Stimulated activated CD4-positive, alpha-beta T cell treated with anti-CD3 and anti-CD28 coated beads, Interleukin-1b, Interleukin-23, amount 100 ng/mL, for 48 hours (primary cell): Measurements from ENCODE around the gene ANKRD39.

Experiments used
- DNase-seq: peaks from one replicate; pipeline ENCODE4 v3.0.0-alpha.2; 2020

ANKRD39 gene

DNA sequence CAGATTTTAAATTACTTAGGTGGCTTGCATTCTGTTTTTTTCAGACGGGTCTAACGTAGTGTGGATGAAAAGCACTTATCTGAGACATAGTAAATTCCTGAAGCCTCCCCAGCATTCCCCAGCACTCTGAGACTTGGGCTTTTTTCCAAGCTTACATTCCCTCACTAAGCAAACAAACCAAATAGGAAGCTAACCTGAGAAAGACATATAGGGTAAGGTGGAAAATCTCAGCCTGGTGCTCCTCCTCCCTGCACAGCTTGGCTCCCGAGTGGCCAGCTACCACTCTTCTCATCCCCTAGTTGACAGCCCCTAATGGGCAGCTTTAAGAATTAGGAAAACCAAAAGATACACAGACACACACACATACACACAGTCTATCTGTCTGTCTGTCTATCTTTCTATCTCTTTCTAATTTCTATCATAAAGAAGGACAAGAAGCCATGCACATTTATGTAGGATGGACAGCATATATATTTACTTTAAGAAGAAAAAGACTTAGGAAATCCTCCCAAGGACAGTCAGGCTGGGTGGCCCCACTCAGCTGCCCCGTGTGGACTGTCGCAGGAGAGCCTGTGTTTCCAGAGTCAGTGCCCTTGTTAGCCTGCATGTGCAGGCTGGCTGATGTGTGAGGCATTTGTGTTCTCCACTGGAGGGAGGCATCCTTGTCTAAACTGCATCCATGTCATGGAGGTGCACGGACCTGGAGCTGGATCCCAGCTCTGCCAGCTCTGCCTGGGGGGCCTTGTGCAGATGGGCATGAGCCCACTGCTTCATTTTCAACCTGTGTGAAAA, 33.5 kb downstream of the ANKRD39 start:
- DNase-seq = no peak

DNA sequence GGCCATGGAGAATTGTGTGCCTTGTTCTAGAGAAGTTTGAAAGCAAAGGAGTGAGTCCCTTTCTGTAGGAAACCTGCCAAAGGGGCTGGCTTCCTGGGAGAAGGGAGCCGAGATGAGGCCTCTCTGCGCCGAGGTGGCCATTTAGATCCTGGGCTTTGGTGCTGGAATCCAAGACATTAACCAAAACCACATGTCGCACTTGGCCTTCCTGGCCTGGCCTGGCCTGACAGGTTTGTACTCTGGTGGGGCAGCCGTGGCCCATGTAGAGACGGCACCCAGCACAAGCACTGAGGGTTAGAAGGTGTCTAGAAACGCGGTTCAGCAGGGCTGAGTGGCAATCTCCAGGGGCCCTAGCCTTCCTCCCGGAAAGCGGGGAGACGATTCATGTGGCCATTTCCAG, 34.6 kb downstream of the ANKRD39 start:
- no peak for DNase-seq

DNA sequence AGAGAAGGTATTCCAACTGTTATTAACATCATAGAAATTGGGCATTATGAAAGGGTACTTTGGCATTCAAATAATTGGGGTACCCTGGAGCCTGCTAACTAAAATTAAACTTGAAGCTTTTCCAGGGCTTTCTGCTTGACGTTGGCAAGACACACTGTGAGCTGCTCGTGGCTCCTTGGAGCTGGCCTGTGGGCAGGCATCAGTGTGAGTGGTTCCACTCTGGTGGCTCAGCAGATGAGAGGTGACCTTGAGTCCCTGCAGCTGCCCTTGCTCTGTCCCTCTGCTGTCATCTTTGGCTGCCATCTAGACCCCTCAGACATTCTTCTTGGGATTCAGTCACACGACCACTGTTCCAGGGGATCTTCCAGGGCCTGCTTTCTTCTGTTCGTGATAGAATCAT, 35.0 kb downstream of the ANKRD39 start:
- no peak for DNase-seq

DNA sequence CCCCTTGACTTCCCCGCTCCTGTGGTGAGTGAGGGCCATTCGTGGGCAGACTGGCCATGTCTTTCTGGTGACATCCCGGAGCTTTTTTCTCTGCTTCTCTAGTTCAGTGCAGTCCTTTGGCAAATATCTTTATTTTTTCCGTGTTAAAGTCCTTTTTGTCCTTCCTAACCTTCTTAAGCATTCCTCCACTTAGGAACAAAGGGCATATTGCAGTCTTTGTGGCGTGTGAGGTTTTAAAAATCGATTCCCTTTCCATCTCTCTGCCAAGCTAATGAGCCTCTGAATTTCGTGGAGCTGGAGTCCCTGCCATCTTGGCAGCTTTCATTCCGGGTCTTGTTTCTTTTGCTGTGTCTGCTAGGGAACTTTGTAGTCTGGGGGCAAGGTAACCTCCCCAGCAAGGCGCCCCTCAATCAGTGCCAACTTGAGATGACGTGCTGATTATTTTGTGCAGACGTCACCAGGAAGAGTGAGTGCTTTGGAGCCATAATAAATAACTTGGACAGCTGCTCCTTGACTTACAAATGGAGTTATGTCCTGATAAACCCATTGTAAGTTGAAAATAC, 36.6 kb downstream of the ANKRD39 start:
- no peak for DNase-seq

DNA sequence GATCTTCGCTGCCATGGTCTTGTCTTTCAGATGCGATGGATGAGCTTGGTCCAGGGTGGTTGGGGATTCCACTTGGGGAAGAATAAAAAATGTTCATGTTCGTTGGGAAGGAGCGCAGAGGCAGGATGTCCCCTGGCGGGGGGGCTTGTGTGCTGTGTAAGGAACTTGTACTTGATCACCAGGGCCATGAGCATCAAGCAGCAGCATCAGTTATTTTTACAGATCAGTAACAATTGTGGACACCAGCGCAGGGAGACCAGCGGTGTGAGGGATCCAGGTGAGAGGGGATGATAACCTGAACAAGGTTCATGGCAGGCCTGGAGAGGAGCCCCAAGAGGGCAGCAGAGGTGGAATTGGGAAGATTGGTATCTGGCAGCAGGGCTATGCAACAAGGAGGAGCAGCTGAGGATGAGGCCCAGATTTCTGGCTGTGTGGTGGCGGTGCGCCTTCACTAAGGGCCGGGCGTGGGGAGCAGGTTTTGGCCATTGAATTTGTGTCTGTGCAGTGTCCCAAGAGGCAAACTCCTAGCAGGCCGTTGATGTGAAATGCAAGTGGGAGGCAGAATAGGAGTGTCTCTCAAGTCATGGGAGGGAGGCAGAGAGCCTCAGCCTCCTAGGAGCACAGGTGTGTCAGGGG, 37.8 kb downstream of the ANKRD39 start:
- no peak for DNase-seq

DNA sequence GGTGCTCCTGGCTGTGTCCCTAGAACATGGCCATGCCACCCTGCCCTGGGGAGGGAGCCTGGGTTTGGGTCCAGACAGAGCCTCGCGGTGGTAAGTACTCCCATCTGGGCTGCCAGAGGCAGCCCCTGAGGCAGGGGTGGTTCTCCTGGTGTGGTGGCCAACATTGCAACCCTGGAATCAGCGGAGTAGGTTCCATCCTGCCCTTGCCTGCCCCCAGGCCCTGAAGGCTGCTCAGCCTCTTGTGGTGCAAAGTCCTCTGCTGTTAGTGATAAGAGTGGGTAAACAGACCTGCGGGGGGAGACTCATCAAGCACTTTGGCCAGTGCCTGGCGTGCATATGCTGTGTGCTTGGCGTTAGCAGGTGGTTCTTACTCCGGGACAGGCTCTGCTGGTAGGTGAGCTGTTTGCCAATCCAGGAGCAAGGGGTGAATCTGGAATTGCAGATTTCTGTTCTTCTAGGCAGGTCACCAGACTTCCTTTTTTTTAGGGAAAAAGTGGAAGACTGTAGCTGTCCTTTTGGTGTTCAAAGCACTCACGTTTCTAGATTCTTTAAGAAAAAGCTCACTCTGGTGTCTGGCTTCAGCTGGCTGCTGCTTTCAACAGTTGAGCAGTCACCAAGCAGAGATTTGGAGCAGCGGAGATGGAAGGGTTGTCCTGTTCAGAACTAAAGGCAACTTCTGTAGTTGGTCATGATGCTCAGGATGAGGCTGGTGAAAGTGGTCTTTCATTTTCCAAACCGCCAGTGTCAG, 38.5 kb downstream of the ANKRD39 start:
- DNase-seq = no peak

DNA sequence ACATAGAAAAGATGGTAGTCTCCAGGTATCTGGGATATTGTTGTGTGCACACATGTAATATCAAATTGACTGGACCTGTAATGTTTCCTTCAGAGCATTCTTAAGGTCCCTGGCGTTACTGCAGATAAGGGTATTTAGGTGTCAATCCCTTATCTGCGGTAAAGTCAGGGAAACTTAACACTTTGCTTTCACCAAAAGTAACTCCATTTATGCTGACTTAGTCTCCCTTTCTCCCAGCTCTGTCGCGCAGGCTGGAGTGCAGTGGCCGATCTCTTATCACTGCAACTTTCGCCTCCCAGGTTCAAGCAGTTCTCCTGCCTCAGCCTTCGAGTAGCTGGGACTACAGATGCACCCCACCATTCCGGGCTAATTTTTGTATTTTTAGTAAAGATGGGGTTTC, 39.9 kb downstream of the ANKRD39 start:
- DNase-seq = no peak

DNA sequence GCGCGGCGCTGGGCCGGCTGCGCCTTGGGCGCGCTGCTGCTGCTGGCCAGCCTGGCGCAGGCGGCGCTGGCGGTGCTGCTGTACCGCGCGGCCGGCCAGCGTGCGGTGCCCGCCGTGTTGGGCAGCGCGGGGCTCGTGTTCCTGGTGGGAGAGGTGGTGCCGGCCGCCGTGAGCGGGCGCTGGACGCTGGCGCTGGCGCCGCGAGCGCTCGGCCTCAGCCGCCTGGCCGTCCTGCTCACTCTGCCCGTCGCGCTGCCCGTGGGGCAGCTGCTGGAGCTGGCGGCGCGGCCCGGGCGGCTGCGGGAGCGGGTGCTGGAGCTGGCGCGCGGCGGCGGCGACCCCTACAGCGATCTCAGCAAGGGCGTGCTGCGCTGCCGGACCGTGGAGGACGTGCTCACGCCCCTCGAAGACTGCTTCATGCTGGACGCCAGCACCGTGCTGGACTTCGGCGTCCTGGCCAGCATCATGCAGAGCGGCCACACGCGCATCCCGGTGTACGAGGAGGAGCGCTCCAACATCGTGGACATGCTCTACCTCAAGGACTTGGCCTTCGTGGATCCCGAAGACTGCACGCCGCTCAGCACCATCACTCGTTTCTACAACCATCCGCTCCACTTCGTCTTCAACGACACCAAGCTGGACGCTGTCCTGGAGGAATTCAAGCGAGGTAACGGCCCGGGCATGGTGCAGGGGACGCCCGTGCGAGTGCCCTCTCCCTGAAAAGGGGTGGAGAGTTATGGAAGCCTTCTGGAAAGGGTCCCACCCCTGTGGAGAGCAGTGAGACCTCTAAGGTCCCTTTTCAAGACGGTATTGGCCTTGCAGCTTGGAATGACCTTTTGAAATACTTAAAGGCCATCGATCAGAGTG, 40.7 kb downstream of the ANKRD39 start:
- DNase-seq = no peak

DNA sequence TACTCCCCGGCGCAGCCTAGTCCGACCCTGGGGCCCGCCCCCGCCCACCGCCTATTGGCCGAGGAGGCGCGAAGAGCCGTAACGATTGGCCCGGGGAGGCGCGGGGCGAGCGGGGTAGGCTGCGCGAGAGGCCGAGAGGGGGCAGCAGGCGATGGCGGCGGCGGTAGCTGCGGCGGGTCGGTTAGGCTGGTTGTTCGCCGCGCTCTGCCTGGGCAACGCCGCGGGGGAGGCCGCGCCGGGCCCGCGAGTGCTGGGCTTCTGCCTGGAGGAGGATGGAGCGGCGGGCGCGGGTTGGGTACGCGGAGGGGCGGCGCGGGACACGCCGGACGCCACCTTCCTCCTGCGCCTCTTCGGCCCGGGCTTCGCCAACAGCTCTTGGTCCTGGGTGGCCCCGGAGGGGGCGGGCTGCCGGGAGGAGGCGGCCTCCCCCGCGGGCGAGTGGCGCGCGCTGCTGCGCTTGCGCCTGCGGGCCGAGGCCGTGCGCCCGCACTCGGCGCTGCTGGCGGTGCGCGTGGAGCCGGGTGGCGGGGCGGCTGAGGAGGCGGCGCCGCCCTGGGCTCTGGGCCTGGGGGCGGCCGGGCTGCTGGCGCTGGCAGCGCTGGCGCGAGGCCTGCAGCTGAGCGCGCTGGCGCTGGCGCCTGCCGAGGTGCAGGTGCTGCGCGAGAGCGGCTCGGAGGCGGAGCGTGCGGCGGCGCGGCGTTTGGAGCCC, 41.5 kb downstream of the ANKRD39 start, which contains the start of gene CNNM3:
Gene CNNM3, plus strand, starts transcription at position 142 of the 709 bp plus-strand sequence. Its CDS starts 10 bp downstream, at position 152.
- DNase-seq = peak; percentile 94

DNA sequence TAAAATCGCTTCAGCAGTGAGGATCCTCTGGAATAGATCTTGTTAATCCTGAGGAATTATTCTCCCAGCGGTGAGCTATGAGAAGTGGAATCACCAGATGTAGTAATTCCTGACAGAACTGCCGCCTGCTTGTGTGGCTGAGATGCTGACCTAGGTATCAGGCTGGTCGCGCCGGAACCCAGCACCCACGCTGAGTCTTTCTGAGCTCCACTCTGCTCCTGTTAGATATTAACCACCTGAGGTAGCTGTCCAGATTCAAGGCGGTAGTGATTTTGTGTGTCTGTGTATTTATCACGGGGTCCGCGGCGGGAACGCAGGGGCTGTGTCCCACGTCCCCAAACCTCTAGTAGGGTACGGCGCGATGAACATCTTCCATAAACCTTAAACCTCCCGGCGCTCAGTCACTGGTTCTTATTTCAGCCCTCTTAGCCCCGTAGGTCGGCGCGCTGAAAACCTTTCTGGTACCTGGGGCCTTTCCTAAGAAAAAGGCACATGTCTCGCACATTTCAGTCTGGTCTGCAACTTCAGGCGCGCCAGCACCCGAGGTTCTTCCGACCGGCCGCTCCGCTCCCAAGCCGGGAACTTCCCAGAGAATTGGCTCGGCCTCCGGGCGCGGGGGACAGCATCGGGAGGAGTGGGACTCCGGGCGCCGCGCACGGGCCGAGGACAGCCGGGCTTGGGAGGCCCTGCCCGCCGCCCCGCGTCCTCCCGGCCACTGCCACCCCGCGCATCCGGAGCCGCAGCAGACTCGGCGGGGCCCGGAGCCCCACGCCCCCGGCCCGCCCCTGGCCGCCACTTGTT, 42.3 kb downstream of the ANKRD39 start:
- DNase-seq = peak; percentile 14

DNA sequence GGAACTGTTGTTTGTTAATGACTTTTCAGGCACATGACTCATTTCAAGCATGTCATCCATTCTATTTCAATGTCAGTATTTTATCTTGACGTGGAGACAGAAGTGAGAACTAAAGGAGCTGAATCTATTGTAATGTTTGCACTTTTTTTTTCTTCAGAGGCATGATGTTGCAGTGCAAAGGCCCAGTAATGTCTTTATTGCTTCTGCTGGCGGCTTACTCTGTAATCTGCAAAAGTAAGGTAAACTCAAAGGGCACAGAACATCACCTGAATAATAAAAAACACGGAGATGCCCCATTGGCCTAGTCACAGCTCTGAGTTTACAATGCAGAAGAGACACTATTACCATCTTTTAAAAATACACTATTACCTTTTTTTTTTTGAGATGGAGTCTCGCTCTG, 44.2 kb downstream of the ANKRD39 start:
- DNase-seq = no peak

DNA sequence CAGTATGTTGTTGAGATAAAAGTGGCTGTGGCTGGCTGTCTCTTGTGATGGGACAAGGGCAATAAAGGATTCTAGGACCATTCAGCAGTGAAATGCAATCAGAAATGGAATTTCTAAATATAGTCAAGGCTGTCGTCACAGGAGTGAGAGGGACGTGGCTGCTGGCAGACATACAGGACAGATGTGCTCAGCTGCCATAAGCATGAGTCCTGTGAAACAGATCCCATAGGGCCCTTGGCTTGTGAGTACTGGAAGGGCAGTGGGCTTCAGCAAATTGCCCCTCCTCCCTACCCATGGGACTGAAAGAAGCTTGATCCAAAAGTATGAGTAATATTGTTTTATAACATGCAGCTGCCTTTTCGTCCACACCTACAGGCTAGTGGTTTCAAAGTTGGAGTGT, 45.9 kb downstream of the ANKRD39 start:
- no peak for DNase-seq

DNA sequence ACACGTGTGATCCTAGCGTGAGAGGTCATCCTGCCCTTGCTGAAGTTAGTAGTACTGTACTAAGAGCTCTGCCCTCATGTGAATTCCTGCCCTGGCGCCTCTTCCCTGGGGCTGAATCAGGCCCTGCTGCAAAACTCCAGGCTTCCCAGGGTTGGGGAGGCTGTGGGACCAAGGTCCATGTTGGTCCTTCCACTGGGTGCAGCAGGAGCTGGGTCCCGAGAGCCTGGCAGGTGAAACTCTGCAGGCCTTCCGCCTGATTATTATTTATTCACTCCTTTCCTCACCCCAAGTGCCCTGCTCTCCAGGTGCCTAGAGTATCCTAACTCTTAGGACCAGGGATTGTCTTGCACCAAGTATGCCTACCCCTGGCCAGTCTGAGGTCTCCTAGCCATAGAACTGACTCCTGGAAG, 47.0 kb downstream of the ANKRD39 start:
- DNase-seq = no peak

DNA sequence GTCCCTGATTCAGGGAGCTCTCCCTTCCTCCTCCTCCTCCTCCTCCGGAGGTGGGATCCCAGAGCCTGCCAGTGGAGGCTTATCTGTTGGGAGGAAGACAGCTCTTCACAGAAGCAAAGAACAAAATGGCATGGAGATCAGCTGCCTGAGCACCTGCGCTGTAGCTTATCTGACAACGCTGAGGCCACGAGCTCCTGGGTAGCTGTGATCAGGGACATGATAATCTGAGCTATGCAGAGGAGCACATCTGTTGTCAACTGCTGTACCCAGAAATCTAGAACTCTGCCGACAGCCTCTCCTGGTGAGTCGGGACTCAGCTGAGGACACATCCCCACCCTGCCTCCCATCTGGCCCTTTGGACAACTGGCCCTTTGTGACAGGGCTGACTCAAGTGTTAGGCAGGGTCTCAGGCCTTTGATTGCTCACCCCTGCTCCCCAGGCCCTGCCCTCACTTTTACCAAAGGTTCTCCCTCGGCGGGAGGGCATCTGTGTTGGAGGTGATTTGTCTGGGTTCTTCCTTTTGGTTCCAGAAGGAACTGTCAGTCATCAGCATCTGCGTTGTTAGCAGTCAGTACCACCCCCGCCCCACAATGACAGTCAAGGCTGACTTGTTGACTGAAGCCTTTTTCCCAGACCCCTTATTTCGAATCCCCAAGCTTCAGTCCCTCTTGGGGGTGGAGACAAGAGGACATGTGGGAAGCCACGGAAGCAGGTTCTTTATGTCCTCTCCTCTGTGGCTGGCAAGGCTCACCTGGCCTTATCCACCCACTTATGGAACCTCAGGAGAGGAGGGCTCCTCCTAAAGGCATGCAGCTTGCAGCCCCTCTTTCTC, 47.6 kb downstream of the ANKRD39 start:
- no peak for DNase-seq

DNA sequence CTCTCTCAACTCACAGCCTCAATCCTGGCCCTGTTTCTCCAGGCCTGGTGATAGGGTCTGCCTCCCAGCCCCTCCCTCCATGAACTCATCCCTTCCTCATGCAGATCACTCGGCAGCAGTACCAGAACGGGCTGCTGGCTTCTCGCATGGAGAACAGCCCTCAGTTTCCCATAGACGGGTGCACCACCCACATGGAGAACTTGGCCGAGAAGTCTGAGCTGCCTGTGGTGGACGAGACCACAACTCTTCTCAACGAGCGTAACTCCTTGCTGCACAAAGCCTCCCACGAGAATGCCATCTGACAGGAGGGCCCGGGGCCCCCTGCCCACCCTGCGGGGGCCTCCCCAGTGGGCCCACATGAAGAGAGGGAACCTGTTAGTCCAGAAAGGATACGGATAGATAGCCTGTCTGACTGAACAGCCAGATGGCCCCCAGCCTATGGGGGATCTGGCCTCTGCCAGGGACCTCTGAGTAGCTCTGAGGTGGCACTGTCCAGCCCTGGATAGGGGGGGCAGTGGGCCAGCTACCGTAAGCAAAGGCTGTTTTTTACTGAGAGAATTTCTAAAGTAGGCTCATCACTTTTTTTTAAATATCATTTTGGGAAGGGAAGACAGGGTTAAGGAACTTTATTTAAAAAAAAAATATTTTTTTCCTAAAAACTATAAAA, 48.5 kb downstream of the ANKRD39 start:
- no peak for DNase-seq

DNA sequence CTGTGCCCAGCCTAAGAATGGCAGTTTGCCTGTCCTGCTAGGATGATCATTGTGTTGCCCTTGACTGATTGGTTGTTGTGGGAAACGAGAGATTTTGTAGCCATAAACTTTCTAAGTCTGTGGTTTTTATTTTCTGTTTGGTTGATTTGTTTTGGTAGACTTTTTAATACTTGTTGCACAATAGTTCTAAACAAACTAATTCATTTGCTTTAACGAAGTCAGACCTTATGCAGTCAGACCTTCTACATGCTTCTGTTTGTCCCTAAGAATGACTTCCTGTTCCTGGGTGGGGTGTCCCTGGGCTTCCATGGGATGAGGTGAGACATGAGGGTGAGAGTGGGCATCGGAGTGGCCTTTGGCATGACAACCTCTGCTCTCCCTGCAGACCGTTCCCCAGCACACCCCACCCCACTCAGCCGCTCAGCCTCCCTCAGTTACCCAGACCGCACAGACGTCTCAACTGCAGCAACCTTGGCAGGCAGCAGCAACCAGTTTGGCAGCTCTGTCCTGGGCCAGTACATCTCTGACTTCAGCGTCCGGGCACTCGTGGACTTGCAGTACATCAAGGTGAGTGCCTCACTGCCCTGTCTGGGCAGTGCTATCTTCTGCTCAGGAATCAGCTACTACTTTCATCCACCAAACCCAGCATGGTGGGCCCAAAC, 49.5 kb downstream of the ANKRD39 start:
- DNase-seq = no peak

DNA sequence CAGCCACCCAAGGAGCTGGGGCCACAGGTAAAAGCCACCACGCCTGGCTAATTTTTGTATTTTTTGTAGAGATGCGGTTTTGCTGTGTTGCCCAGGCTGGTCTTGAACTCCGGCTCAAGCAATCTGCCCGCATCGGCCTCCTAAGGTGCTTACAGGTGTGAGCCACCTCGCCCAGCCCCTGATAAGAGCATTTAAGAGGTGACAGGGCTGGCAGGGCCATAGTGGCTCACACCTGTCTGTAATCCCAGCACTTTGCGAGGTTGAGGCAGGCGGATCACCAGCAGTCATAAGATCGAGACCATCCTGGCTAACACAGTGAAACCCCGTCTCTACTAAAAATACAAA, 50.7 kb downstream of the ANKRD39 start:
- DNase-seq = no peak

DNA sequence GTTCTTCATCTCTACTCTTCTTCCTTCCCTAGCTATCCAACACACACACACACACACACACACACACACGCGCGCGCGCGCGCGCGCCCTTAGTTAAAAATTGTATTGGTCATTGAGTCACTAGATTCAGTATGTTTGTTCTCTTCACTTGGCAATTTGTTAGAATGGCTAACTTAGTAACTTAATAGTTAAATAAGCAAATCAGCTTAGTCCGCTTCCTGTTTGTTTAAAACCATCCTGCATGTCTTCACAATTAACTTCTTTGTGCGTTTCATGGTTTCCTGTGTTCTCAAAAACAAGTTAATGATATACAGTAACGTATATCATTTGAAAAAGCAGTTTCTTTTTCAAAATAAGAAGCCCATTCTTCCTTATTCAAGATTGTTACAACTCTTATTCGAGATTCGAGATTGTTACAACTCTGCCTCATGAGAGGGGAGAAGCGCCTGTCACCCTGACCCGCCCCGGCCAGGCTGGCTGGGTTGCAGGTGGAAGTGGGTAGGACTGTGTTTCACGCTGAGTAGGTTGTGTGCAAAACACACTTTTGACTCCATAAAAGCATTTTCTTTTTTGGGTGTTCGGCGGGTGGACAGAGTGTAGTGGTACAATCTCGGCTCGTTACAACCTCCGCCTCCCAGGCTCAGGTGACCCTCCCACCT, 51.2 kb downstream of the ANKRD39 start:
- peak; percentile 14 for DNase-seq
